Measurements from ENCODE around the gene CEMIP. TPM values are rescaled to one million over a fixed set of nuclear protein-coding genes. Genes with fewer than 3 reads are reported as not detected.

CEMIP gene
- total RNA-seq, 1 experiment from 2014 or later: 0.07 TPM

DNA sequence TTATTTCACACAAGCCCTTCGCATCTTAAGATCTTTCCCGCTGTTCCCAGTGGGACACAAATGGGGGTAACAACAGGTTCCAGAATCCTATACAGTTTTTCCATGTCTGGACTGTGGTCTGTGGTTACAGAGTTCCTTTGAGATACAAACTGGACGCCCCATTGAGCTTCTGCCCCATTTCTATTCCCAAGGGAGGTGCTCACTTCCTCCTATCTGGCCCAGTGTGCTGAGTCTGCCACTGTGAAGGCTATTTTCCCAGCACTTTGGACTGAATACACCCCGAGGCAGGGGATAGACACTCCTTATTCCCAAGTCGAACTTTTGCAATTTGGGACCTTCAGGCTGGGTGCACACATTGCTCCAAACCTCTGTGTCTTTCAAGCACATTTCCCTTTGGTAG, 166.4 kb downstream of the CEMIP start:
- Mint-ChIP-seq H3K9me3 (ENCODE audit: unreplicated experiment) (no peaks in the 10 kb centered on the region), H3K36me3 (ENCODE audit: insufficient read depth, unreplicated experiment) (peaks cover 4% of the 10 kb centered on the region), H3K4me1 (ENCODE audit: low read depth, unreplicated experiment) (no peaks in the 10 kb centered on the region), H3K4me3 (ENCODE audit: unreplicated experiment) (no peak overlapping the region), H3K27ac (ENCODE audit: unreplicated experiment) (no peak overlapping the region), H3K27me3 (ENCODE audit: insufficient read depth, unreplicated experiment) (no peaks in the 10 kb centered on the region)
- Histone ChIP-seq H3K27me3 (replicated peaks; ENCODE audit: control insufficient read depth, insufficient read depth, low read length) (no peaks in the 10 kb centered on the region), H3K36me3 (ENCODE audit: control insufficient read depth, insufficient read depth, low read length) (no peaks in the 10 kb centered on the region), H3K9me3 (no peaks in the 10 kb centered on the region), H3K4me1 (no peaks in the 10 kb centered on the region), H3K4me3 (ENCODE audit: low read depth, low read length) (no peak overlapping the region)
- TF ChIP-seq, protein P1, sequence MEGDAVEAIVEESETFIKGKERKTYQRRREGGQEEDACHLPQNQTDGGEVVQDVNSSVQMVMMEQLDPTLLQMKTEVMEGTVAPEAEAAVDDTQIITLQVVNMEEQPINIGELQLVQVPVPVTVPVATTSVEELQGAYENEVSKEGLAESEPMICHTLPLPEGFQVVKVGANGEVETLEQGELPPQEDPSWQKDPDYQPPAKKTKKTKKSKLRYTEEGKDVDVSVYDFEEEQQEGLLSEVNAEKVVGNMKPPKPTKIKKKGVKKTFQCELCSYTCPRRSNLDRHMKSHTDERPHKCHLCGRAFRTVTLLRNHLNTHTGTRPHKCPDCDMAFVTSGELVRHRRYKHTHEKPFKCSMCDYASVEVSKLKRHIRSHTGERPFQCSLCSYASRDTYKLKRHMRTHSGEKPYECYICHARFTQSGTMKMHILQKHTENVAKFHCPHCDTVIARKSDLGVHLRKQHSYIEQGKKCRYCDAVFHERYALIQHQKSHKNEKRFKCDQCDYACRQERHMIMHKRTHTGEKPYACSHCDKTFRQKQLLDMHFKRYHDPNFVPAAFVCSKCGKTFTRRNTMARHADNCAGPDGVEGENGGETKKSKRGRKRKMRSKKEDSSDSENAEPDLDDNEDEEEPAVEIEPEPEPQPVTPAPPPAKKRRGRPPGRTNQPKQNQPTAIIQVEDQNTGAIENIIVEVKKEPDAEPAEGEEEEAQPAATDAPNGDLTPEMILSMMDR (IDR thresholded peaks at IDR 0.05; ENCODE audit: insufficient read depth in 1 of 2, low read depth in 1 of 2, low read length in 1 of 2, severe bottlenecking in 1 of 2, unreplicated experiment in 1 of 2): no peak
- CTCF ChIA-PET: no interaction called here
- BruUV-seq (replicated peaks): no TSS peak
- POLR2A ChIA-PET: no interaction called here
- intact Hi-C loops (cut with micrococcal nuclease; ENCODE audit: unreplicated experiment): no loop called here
- no peak for DNase-seq

- Mint-ChIP-seq H3K27me3 (ENCODE audit: insufficient read depth, unreplicated experiment) (no peaks in the 10 kb centered on the region), H3K4me3 (ENCODE audit: unreplicated experiment) (no peak overlapping the region), H3K4me1 (ENCODE audit: low read depth, unreplicated experiment) (no peaks in the 10 kb centered on the region), H3K36me3 (ENCODE audit: insufficient read depth, unreplicated experiment) (peaks cover 6% of the 10 kb centered on the region), H3K9me3 (ENCODE audit: unreplicated experiment) (no peaks in the 10 kb centered on the region), H3K27ac (ENCODE audit: unreplicated experiment) (peak overlapping the region; percentile 21)
- no peak for DNase-seq
- TF ChIP-seq, protein P1 (IDR thresholded peaks at IDR 0.05; ENCODE audit: insufficient read depth in 1 of 2, low read depth in 1 of 2, low read length in 1 of 2, severe bottlenecking in 1 of 2, unreplicated experiment in 1 of 2): no peak
- H3K4me3 ChIP-seq (ENCODE audit: low read depth, low read length): no peak overlapping the region
- BruUV-seq (replicated peaks): no TSS peak
- intact Hi-C loops (cut with micrococcal nuclease; ENCODE audit: unreplicated experiment): no loop called here
- ChIA-PET POLR2A (no interaction called here), CTCF (no interaction called here)
- no peaks in the 10 kb centered on the region for H3K27me3 ChIP-seq (replicated peaks; ENCODE audit: control insufficient read depth, insufficient read depth, low read length)
- no peaks in the 10 kb centered on the region for H3K4me1 ChIP-seq
- H3K9me3 ChIP-seq: no peaks in the 10 kb centered on the region
- no peaks in the 10 kb centered on the region for H3K36me3 ChIP-seq (ENCODE audit: control insufficient read depth, insufficient read depth, low read length)
Measured at GRCh38 chr15:80946576-80946975, 167.4 kb downstream of the CEMIP start.

DNA sequence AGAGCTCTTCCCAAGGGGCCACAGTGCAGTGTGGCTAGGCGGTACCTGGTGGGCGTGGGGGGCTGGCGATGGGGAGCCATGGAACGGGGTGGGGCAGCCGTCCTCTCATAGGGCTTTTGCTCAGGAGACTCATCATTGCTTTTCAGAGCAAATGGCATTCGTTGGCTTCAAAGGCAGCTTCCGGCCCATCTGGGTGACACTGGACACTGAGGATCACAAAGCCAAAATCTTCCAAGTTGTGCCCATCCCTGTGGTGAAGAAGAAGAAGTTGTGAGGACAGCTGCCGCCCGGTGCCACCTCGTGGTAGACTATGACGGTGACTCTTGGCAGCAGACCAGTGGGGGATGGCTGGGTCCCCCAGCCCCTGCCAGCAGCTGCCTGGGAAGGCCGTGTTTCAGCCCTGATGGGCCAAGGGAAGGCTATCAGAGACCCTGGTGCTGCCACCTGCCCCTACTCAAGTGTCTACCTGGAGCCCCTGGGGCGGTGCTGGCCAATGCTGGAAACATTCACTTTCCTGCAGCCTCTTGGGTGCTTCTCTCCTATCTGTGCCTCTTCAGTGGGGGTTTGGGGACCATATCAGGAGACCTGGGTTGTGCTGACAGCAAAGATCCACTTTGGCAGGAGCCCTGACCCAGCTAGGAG, 169.6 kb downstream of the CEMIP start:
- Histone ChIP-seq H3K4me1 (no peaks in the 10 kb centered on the region), H3K36me3 (ENCODE audit: control insufficient read depth, insufficient read depth, low read length) (no peaks in the 10 kb centered on the region), H3K27me3 (replicated peaks; ENCODE audit: control insufficient read depth, insufficient read depth, low read length) (no peaks in the 10 kb centered on the region), H3K9me3 (no peaks in the 10 kb centered on the region), H3K4me3 (ENCODE audit: low read depth, low read length) (no peak overlapping the region)
- no TSS peak for BruUV-seq (replicated peaks)
- TF ChIP-seq, protein P1 (IDR thresholded peaks at IDR 0.05; ENCODE audit: insufficient read depth in 1 of 2, low read depth in 1 of 2, low read length in 1 of 2, severe bottlenecking in 1 of 2, unreplicated experiment in 1 of 2): no peak
- Mint-ChIP-seq H3K36me3 (ENCODE audit: insufficient read depth, unreplicated experiment) (peaks cover 6% of the 10 kb centered on the region), H3K9me3 (ENCODE audit: unreplicated experiment) (no peaks in the 10 kb centered on the region), H3K27ac (ENCODE audit: unreplicated experiment) (no peak overlapping the region), H3K4me3 (ENCODE audit: unreplicated experiment) (no peak overlapping the region), H3K4me1 (ENCODE audit: low read depth, unreplicated experiment) (peaks cover 7% of the 10 kb centered on the region), H3K27me3 (ENCODE audit: insufficient read depth, unreplicated experiment) (no peaks in the 10 kb centered on the region)
- ChIA-PET POLR2A (no interaction called here), CTCF (no interaction called here)
- intact Hi-C loops (cut with micrococcal nuclease; ENCODE audit: unreplicated experiment): no loop called here
- no peak for DNase-seq
